GM10266 (cell line): ENCODE data around the gene TLCD3B.

Source experiments
- DNase-seq: peaks from one replicate; pipeline ENCODE4 v3.0.0; 2012; ENCODE audit errors: extremely low spot score
- TF ChIP-seq, protein P1 (sequence below): IDR thresholded peaks from 2 replicates; pipeline ENCODE4 v1.5.1; 2012; ENCODE audit warnings: mild to moderate bottlenecking, low read depth; ENCODE audit not compliant: control insufficient read depth, insufficient read depth; ENCODE audit errors: missing control alignments

The TLCD3B gene

GRCh38 chr16:30069611-30070462 is 38.8 kb upstream of the TLCD3B start:
- DNase-seq: no peak
- TF ChIP-seq, protein P1, sequence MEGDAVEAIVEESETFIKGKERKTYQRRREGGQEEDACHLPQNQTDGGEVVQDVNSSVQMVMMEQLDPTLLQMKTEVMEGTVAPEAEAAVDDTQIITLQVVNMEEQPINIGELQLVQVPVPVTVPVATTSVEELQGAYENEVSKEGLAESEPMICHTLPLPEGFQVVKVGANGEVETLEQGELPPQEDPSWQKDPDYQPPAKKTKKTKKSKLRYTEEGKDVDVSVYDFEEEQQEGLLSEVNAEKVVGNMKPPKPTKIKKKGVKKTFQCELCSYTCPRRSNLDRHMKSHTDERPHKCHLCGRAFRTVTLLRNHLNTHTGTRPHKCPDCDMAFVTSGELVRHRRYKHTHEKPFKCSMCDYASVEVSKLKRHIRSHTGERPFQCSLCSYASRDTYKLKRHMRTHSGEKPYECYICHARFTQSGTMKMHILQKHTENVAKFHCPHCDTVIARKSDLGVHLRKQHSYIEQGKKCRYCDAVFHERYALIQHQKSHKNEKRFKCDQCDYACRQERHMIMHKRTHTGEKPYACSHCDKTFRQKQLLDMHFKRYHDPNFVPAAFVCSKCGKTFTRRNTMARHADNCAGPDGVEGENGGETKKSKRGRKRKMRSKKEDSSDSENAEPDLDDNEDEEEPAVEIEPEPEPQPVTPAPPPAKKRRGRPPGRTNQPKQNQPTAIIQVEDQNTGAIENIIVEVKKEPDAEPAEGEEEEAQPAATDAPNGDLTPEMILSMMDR: no peak

DNA sequence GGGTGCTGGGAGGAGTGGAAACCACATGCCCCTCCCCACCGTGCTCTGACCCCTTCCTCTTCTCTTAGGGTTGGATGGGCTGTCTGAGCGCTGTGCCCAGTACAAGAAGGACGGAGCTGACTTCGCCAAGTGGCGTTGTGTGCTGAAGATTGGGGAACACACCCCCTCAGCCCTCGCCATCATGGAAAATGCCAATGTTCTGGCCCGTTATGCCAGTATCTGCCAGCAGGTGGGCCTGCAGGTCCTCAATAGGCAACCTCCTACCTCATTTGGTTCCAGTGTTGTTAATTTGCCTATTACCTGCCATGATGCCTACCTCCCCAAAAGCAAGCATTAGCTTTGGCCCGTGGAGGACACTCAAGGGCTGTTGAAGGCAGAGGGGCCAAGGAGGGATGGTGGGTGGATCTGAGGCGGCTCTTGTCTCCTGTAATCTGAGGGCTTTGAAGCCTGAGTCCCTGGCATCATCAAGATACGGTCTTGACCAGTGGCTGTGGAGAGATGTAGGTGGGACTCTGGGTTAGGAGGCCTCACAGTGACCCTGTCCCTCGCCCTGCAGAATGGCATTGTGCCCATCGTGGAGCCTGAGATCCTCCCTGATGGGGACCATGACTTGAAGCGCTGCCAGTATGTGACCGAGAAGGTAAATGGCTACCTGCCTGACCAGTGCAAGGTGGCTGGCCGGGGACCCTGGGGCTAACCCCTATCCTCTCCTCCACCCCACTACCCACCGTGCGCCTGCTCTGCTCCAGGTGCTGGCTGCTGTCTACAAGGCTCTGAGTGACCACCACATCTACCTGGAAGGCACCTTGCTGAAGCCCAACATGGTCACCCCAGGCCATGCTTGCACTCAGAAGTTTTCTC is 37.9 kb upstream of the TLCD3B start:
- no peak for DNase-seq

GRCh38 chr16:30068333-30068732 is 37.3 kb upstream of the TLCD3B start:
- TF ChIP-seq, protein P1: no peak
- no peak for DNase-seq

More for the DNA sequence above, 37.9 kb upstream of the TLCD3B start:
- TF ChIP-seq, protein P1: peak; percentile 15

- TF ChIP-seq, protein P1: no peak
- no peak for DNase-seq
These were observed 36.5 kb upstream of the TLCD3B start for GRCh38 chr16:30067584-30067916.

DNA sequence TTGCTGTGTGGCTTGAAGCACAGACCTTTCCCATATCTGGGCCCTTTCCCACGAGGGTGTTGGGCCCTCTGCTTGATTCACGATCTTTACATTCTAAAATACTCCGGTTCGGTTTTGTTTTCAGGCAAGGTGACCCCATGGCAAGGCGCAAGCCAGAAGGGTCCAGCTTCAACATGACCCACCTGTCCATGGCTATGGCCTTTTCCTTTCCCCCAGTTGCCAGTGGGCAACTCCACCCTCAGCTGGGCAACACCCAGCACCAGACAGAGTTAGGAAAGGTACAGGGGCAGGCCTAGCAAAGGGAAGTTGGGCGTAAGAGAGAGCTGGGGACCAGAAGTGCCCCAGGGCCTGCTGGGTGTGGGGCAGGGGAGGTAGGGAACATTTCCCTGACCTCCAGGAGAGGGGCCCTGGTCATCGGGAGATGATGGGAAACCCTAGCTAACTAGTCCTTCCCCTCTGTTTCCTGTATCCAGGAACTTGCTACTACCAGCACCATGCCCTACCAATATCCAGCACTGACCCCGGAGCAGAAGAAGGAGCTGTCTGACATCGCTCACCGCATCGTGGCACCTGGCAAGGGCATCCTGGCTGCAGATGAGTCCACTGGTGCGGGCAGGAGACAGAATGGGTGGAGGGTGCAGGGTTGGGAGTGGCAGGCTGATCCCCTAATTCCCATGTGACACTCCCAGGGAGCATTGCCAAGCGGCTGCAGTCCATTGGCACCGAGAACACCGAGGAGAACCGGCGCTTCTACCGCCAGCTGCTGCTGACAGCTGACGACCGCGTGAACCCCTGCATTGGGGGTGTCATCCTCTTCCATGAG is 35.9 kb upstream of the TLCD3B start:
- TF ChIP-seq, protein P1: no peak
- DNase-seq: no peak

- DNase-seq: no peak
- TF ChIP-seq, protein P1: no peak
These were observed 35.1 kb upstream of the TLCD3B start for GRCh38 chr16:30065943-30066760.
